OCI-LY1 (cell line): Measurements from ENCODE around the gene GRIK3.

ENCODE experiments used
- EZH2 ChIP-seq: fragments of 200-600 bp; sonication (generic), shearing (Covaris generic); IDR thresholded peaks from 2 replicates; pipeline ENCODE4 v1.8.0; 2017; ENCODE audit warnings: borderline replicate concordance, mixed run types, mild to moderate bottlenecking, antibody characterized with exemption, low read length, moderate library complexity, mixed read lengths
- TF ChIP-seq, protein P1 (sequence below): fragments of 200-600 bp; sonication (generic), shearing (Covaris generic); IDR thresholded peaks from 2 replicates; pipeline ENCODE4 v1.5.1; 2017; ENCODE audit warnings: mild to moderate bottlenecking, antibody characterized with exemption, low read length, moderate library complexity, mixed read lengths

DNA sequence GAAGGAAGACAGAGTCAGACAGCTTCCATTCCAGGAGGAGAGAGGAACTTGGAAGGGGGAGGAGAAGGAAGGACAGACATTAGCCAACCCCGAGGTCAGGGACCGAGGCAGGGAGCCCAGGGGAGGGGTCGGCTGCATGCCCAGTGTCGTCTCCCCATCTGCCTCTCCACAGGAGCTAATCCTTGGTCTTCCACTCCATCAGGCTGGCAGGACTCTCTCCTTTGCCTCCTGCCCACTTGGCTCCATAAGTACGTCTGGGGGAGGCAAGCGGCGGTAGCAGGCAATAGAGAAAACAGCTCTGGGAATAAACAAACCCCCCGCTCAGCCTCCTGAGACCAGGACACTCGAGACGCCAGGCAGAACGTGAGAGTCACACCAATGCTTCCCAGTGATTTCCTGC, 71.3 kb downstream of the GRIK3 start:
- TF ChIP-seq, protein P1, sequence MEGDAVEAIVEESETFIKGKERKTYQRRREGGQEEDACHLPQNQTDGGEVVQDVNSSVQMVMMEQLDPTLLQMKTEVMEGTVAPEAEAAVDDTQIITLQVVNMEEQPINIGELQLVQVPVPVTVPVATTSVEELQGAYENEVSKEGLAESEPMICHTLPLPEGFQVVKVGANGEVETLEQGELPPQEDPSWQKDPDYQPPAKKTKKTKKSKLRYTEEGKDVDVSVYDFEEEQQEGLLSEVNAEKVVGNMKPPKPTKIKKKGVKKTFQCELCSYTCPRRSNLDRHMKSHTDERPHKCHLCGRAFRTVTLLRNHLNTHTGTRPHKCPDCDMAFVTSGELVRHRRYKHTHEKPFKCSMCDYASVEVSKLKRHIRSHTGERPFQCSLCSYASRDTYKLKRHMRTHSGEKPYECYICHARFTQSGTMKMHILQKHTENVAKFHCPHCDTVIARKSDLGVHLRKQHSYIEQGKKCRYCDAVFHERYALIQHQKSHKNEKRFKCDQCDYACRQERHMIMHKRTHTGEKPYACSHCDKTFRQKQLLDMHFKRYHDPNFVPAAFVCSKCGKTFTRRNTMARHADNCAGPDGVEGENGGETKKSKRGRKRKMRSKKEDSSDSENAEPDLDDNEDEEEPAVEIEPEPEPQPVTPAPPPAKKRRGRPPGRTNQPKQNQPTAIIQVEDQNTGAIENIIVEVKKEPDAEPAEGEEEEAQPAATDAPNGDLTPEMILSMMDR = no peak
- no peak for TF ChIP-seq EZH2
